Testis (tissue), 2 donors: Measurements from ENCODE around the gene PRSS3.

Source experiments
- POLR2A ChIP-seq: fragments of 450-650 bp; IDR thresholded peaks from one replicate; pipeline ENCODE4 v1.6.1; 2017; ENCODE audit warnings: antibody characterized with exemption, mild to moderate bottlenecking, moderate library complexity
- TF ChIP-seq, protein P1 (sequence below), 3 experiments: fragments of 450-650 bp in 2 of 3; fragments of 200-600 bp in 1 of 3; sonication (generic) in 1 of 3; IDR thresholded peaks; one replicate each; pipeline ENCODE4 v1.5.1; 2016 to 2019; ENCODE audit warnings: antibody characterized with exemption in 3 of 3, mild to moderate bottlenecking in 2 of 3, moderate library complexity in 1 of 3

DNA sequence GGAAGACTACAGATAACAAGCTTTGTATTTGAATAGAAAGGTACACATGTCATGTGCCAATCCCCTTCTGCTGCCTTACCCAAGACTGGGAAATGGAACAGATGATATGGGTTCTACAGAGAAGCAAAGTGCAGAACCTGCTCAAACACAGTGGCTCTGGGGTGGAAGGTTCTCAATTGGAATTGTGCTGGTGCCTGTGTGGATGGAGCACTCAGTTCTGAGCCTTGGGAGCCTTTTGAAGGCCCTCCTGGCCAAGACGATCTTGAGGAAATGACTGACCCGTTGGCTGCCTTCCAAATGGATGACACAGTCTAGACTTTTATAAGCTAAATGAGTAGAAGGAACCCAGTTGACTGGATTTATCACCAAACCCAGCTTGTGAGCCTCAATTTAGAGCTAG, 4.2 kb upstream of the PRSS3 start:
- TF ChIP-seq, protein P1, sequence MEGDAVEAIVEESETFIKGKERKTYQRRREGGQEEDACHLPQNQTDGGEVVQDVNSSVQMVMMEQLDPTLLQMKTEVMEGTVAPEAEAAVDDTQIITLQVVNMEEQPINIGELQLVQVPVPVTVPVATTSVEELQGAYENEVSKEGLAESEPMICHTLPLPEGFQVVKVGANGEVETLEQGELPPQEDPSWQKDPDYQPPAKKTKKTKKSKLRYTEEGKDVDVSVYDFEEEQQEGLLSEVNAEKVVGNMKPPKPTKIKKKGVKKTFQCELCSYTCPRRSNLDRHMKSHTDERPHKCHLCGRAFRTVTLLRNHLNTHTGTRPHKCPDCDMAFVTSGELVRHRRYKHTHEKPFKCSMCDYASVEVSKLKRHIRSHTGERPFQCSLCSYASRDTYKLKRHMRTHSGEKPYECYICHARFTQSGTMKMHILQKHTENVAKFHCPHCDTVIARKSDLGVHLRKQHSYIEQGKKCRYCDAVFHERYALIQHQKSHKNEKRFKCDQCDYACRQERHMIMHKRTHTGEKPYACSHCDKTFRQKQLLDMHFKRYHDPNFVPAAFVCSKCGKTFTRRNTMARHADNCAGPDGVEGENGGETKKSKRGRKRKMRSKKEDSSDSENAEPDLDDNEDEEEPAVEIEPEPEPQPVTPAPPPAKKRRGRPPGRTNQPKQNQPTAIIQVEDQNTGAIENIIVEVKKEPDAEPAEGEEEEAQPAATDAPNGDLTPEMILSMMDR (IDR thresholded peaks at IDR 0.05) = no peak
- TF ChIP-seq POLR2A = no peak
